GM23338 (cell line): Measurements from ENCODE around the gene PPHLN1. TPM values are rescaled to one million over a fixed set of nuclear protein-coding genes. Genes with fewer than 3 reads are reported as not detected.
"Not testable (repeated sequence)": the region's sequence is repeated elsewhere in the genome, so short reads cannot be mapped to it uniquely, and the experiment has no call there.

Experiments used
- ATAC-seq: fragments of 200-7000 bp; cut with Tn5 transposase; 3 replicates; pipeline ENCODE4 v1.9.1; 2020
- DNase-seq: peaks from one replicate; pipeline ENCODE4 v3.0.0-alpha.2; 2015; ENCODE audit warnings: low spot score
- H2AFZ ChIP-seq: fragments of 200-600 bp; sonication (generic); 2 replicates; pipeline ENCODE4 v1.8.0; 2016; ENCODE audit warnings: antibody characterized with exemption, mild to moderate bottlenecking, moderate library complexity
- H3F3A ChIP-seq: fragments of 200-600 bp; sonication (generic); replicated peaks from 2 replicates; pipeline ENCODE4 v1.8.0; 2017; ENCODE audit warnings: antibody characterized with exemption, mixed run types, low read depth
- H3K27ac ChIP-seq: fragments of 200-600 bp; sonication (generic); 2 replicates; pipeline ENCODE4 v1.6.1; 2016; ENCODE audit warnings: low read depth
- H3K27me3 ChIP-seq: fragments of 200-600 bp; sonication (generic); 2 replicates; pipeline ENCODE4 v1.8.0; 2016; ENCODE audit warnings: mild to moderate bottlenecking, mixed run types, moderate library complexity; ENCODE audit not compliant: insufficient read depth
- H3K36me3 ChIP-seq: fragments of 200-600 bp; sonication (generic); 2 replicates; pipeline ENCODE4 v1.8.0; 2016; ENCODE audit warnings: mild to moderate bottlenecking; ENCODE audit not compliant: insufficient read depth
- H3K4me1 ChIP-seq: fragments of 200-600 bp; sonication (generic); 2 replicates; pipeline ENCODE4 v1.8.0; 2016; ENCODE audit warnings: mild to moderate bottlenecking, moderate library complexity; ENCODE audit not compliant: insufficient read depth
- H3K4me2 ChIP-seq: fragments of 200-600 bp; sonication (generic); 2 replicates; pipeline ENCODE4 v1.7.1; 2017; ENCODE audit warnings: mixed run types
- H3K4me3 ChIP-seq: fragments of 200-600 bp; sonication (generic); 2 replicates; pipeline ENCODE4 v1.6.1; 2016; ENCODE audit warnings: mixed run types
- H3K79me2 ChIP-seq: fragments of 200-600 bp; sonication (generic); replicated peaks from 2 replicates; pipeline ENCODE4 v1.8.0; 2017; ENCODE audit warnings: mild to moderate bottlenecking; ENCODE audit not compliant: insufficient read depth
- H3K9me2 ChIP-seq: fragments of 200-600 bp; sonication (generic); 2 replicates; pipeline ENCODE4 v1.8.0; 2017; ENCODE audit not compliant: insufficient read depth
- H4K20me1 ChIP-seq: fragments of 200-600 bp; sonication (generic); replicated peaks from 2 replicates; pipeline ENCODE4 v1.8.0; 2017; ENCODE audit warnings: mild to moderate bottlenecking; ENCODE audit not compliant: insufficient read depth
- H3K27ac Mint-ChIP-seq: 2 replicates; pipeline ENCODE4 v1.8.0; 2020; ENCODE audit warnings: inconsistent platforms, mild to moderate bottlenecking, moderate library complexity, mixed read lengths
- H3K27me3 Mint-ChIP-seq: 3 replicates; pipeline ENCODE4 v1.8.0; 2022; ENCODE audit warnings: low read depth, mild to moderate bottlenecking, moderate library complexity, mixed read lengths, inconsistent platforms; ENCODE audit not compliant: insufficient read depth, poor library complexity
- H3K36me3 Mint-ChIP-seq: 3 replicates; pipeline ENCODE4 v1.8.0; 2021; ENCODE audit warnings: low read depth, mild to moderate bottlenecking, inconsistent platforms, moderate library complexity, mixed read lengths
- H3K4me1 Mint-ChIP-seq: 3 replicates; pipeline ENCODE4 v1.8.0; 2020; ENCODE audit warnings: mild to moderate bottlenecking, inconsistent platforms, mixed read lengths
- H3K4me3 Mint-ChIP-seq: 3 replicates; pipeline ENCODE4 v1.8.0; 2021; ENCODE audit warnings: moderate library complexity, mild to moderate bottlenecking, inconsistent platforms, mixed read lengths
- H3K9me3 Mint-ChIP-seq: 3 replicates; pipeline ENCODE4 v1.8.0; 2020; ENCODE audit warnings: moderate library complexity, mild to moderate bottlenecking, inconsistent platforms, mixed read lengths
- CREB1 ChIP-seq: fragments of 250-450 bp; sonication (Bioruptor Pico); IDR thresholded peaks from 2 replicates; pipeline ENCODE4 v1.5.0; 2020; ENCODE audit warnings: low read depth, mild to moderate bottlenecking, moderate library complexity
- ETS1 ChIP-seq: IDR thresholded peaks from 2 replicates; pipeline ENCODE4 v1.6.1; 2016; ENCODE audit warnings: antibody characterized with exemption
- NANOG ChIP-seq: IDR thresholded peaks from 2 replicates; pipeline ENCODE4 v1.6.1; 2016; ENCODE audit warnings: antibody characterized with exemption, borderline replicate concordance
- REST ChIP-seq: IDR thresholded peaks from one replicate; pipeline ENCODE4 v1.6.1; 2018; ENCODE audit warnings: antibody characterized with exemption; ENCODE audit not compliant: unreplicated experiment
- STAT1 ChIP-seq: IDR thresholded peaks from one replicate; pipeline ENCODE4 v1.6.1; 2016; ENCODE audit warnings: antibody characterized with exemption; ENCODE audit not compliant: unreplicated experiment
- ZNF114 ChIP-seq: fragments of 250-450 bp; sonication (Bioruptor Pico); IDR thresholded peaks from 2 replicates; pipeline ENCODE4 v1.5.0; 2020; ENCODE audit warnings: mild to moderate bottlenecking, moderate library complexity
- ZNF331 ChIP-seq: fragments of 250-450 bp; sonication (Bioruptor Pico); IDR thresholded peaks from 2 replicates; pipeline ENCODE4 v1.5.0; 2020; ENCODE audit warnings: low read depth, mild to moderate bottlenecking, moderate library complexity
- polyA plus RNA-seq: library from polyadenylated mRNA; unstranded; fragments of >200 nt; fragmentation: Nextera tagmentation; extraction: Ambion mirVana; gene quantifications from 2 replicates; pipeline ENCODE4 v1.2.1, GENCODE V29; 2016
- total RNA-seq: library from RNA; depleted of rRNA; stranded (reverse); fragments of >200 nt; shearing (Covaris generic); gene quantifications from 2 replicates; pipeline ENCODE4 v1.2.3, GENCODE V29; 2014

Gene PPHLN1
- total and polyA plus RNA-seq, 2 experiments from 2014 or later = 93.0 to 103 TPM

GRCh38 chr12:42343721-42344120 is 17.8 kb downstream of the PPHLN1 start (continued):
- TF ChIP-seq REST = no peak
- no peak for TF ChIP-seq NANOG
- TF ChIP-seq CREB1 (CRISPR knock-in tag) = no peak
- TF ChIP-seq ZNF331 = no peak
- no peak for TF ChIP-seq STAT1
- no peak for TF ChIP-seq ZNF114 (CRISPR knock-in tag)
- no peak for TF ChIP-seq ETS1

GRCh38 chr12:42346403-42347002 is 20.5 kb downstream of the PPHLN1 start:
- H3K4me3 Mint-ChIP-seq = no peak overlapping the region
- Histone ChIP-seq H3K36me3 (0 out of 2 replicates have a peak, but pooled peaks cover 3% of the 10 kb centered on the region), H3K79me2 (peaks cover 83% of the 10 kb centered on the region), H3F3A (no peaks in the 10 kb centered on the region), H4K20me1 (peaks cover 12% of the 10 kb centered on the region), H3K9me2 (no peaks in the 10 kb centered on the region), H3K27me3 (no peaks in the 10 kb centered on the region), H3K27ac (no peak overlapping the region), H3K4me3 (no peak overlapping the region), H3K4me2 (no peak overlapping the region), H2AFZ (no peak overlapping the region), H3K4me1 (peaks cover 3% of the 10 kb centered on the region; the same call in 1 of the 2 replicates)
- DNase-seq = no peak
- no peak for ATAC-seq
- H3K27me3 Mint-ChIP-seq = peaks cover 5% of the 10 kb centered on the region
- peaks cover 30% of the 10 kb centered on the region for H3K36me3 Mint-ChIP-seq
- TF ChIP-seq CREB1 (CRISPR knock-in tag) (no peak), NANOG (no peak), ZNF114 (CRISPR knock-in tag) (no peak)
- H3K27ac Mint-ChIP-seq = no peak overlapping the region
- peaks cover 16% of the 10 kb centered on the region for H3K9me3 Mint-ChIP-seq
- no peaks in the 10 kb centered on the region; the same call in 2 of the 3 replicates for H3K4me1 Mint-ChIP-seq

DNA sequence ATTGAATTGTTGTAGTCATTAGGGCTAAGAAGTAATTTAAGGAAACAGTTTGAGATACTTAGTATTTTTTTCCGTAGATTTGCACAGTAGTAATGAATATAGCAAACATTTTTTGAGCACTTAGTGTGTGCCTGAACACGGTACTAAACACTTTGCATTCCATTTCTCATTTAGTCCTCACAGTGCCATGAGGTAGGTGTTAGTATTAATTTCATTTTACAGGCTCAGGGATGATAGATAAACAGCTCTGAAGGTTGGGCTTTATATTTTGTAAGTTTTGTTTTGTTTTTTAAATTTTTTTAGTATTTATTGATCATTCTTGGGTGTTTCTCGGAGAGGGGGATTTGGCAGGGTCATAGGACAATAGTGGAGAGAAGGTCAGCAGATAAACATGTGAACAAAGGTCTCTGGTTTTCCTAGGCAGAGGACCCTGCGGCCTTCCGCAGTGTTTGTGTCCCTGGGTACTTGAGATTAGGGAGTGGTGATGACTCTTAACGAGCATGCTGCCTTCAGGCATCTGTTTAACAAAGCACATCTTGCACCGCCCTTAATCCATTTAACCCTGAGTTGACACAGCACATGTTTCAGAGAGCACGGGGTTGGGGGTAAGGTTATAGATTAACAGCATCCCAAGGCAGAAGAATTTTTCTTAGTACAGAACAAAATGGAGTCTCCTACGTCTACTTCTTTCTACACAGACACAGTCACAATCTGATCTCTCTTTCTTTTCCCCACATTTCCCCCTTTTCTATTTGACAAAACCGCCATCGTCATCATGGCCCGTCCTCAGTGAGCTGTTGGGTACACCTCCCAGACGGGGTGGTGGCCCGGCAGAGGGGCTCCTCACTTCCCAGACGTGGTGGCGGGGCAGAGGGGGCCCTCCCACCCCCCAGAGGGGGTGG is 23.4 kb downstream of the PPHLN1 start:
- H3K27ac ChIP-seq, H3K27ac Mint-ChIP-seq, H3K4me1 Mint-ChIP-seq, H3K27me3 Mint-ChIP-seq, H3K9me2 ChIP-seq, H4K20me1 ChIP-seq, H3F3A ChIP-seq, H3K27me3 ChIP-seq, ATAC-seq, H3K4me2 ChIP-seq, DNase-seq, H3K4me1 ChIP-seq, H3K4me3 Mint-ChIP-seq, H3K36me3 ChIP-seq, H2AFZ ChIP-seq, H3K4me3 ChIP-seq: not testable (repeated sequence)
- Mint-ChIP-seq H3K36me3 (peaks cover 36% of the 10 kb centered on the region), H3K9me3 (peaks cover 16% of the 10 kb centered on the region)
- H3K79me2 ChIP-seq = peaks cover 56% of the 10 kb centered on the region

- peaks cover 36% of the 10 kb centered on the region for H3K36me3 Mint-ChIP-seq
- H3K4me2 ChIP-seq, H3K4me1 ChIP-seq, H3K27me3 ChIP-seq, H3K4me3 Mint-ChIP-seq, H3K27me3 Mint-ChIP-seq, H3K36me3 ChIP-seq, H3K4me1 Mint-ChIP-seq, H4K20me1 ChIP-seq, H3K27ac Mint-ChIP-seq, H3K4me3 ChIP-seq, H3K27ac ChIP-seq, H3K9me2 ChIP-seq, H2AFZ ChIP-seq, DNase-seq, H3F3A ChIP-seq, ATAC-seq: not testable (repeated sequence)
- peaks cover 49% of the 10 kb centered on the region for H3K79me2 ChIP-seq
- peaks cover 16% of the 10 kb centered on the region for H3K9me3 Mint-ChIP-seq
Measured at GRCh38 chr12:42350021-42350407, 24.0 kb downstream of the PPHLN1 start.
